HepG2 (cell line): ENCODE measurements around the gene GRK3. TPM values are rescaled to one million over a fixed set of nuclear protein-coding genes. Genes with fewer than 3 reads are reported as not detected.

Experiments
- FIP1L1 ChIP-seq: fragments of 200-400 bp; formaldehyde crosslinking; IDR thresholded peaks from 2 replicates; pipeline ENCODE4 v1.6.1; 2018; ENCODE audit warnings: low read depth, mild to moderate bottlenecking, low read length, moderate library complexity, borderline replicate concordance; ENCODE audit not compliant: insufficient read depth
- FOSL2 ChIP-seq: sonication (generic); formaldehyde crosslinking; IDR thresholded peaks from 2 replicates; pipeline ENCODE4 v1.4.0; 2020; ENCODE audit warnings: missing genetic modification reagents
- HNF4G ChIP-seq, 2 experiments: sonication (generic) in 1 of 2; formaldehyde crosslinking in 1 of 2; IDR thresholded peaks; 2 replicates each; pipeline versions ENCODE4 v1.4.0 to v1.6.1; 2011 to 2020; ENCODE audit warnings: borderline replicate concordance in 2 of 2, low read depth in 2 of 2, mild to moderate bottlenecking in 2 of 2, low read length in 1 of 2, missing genetic modification reagents in 1 of 2, moderate library complexity in 1 of 2
- KDM1A ChIP-seq: IDR thresholded peaks from 2 replicates; pipeline ENCODE4 v1.6.1; 2016; ENCODE audit warnings: missing compliant biosample characterization
- KMT2B ChIP-seq: IDR thresholded peaks from 2 replicates; pipeline ENCODE4 v1.6.1; 2016; ENCODE audit warnings: missing genetic modification reagents, missing compliant biosample characterization
- MYC ChIP-seq: sonication (generic); formaldehyde crosslinking; IDR thresholded peaks from 2 replicates; pipeline ENCODE4 v1.9.0; 2021; ENCODE audit warnings: missing genetic modification reagents, borderline replicate concordance
- PBX2 ChIP-seq: IDR thresholded peaks from 2 replicates; pipeline ENCODE4 v1.6.1; 2016; ENCODE audit warnings: control low read depth
- PITX1 ChIP-seq: sonication (generic); formaldehyde crosslinking; IDR thresholded peaks from 2 replicates; pipeline ENCODE4 v1.5.1; 2020; ENCODE audit warnings: mild to moderate bottlenecking, missing genetic modification reagents
- POLR2A ChIP-seq, 2 experiments: IDR thresholded peaks; 2 replicates each; pipeline ENCODE4 v1.6.1; 2011; ENCODE audit warnings: low read depth in 2 of 2, low read length in 2 of 2, mild to moderate bottlenecking in 1 of 2, moderate library complexity in 1 of 2; ENCODE audit not compliant: insufficient read depth in 1 of 2
- RBM39 ChIP-seq: fragments of 200-400 bp; formaldehyde crosslinking; IDR thresholded peaks from one replicate; pipeline ENCODE4 v1.6.1; 2018; ENCODE audit warnings: antibody characterized with exemption, mild to moderate bottlenecking, low read depth, low read length; ENCODE audit not compliant: poor library complexity, severe bottlenecking
- TBP ChIP-seq: sonication (generic); formaldehyde crosslinking; IDR thresholded peaks from 2 replicates; pipeline ENCODE4 v1.5.0; 2020; ENCODE audit warnings: missing genetic modification reagents
- TBX2 ChIP-seq: sonication (generic); formaldehyde crosslinking; IDR thresholded peaks from 2 replicates; pipeline ENCODE4 v1.5.0; 2020; ENCODE audit warnings: missing genetic modification reagents, mild to moderate bottlenecking, borderline replicate concordance
- TEAD3 ChIP-seq: optimal IDR thresholded peaks from 2 replicates; pipeline ENCODE3; 2016; ENCODE audit warnings: borderline replicate concordance
- ZNF3 ChIP-seq: IDR thresholded peaks from 2 replicates; pipeline ENCODE4 v1.7.0; 2017; ENCODE audit warnings: inconsistent platforms
- ZNF792 ChIP-seq: IDR thresholded peaks from 2 replicates; pipeline ENCODE4 v1.6.1; 2016
- ZSCAN9 ChIP-seq: IDR thresholded peaks from 2 replicates; pipeline ENCODE4 v1.6.1; 2016; ENCODE audit warnings: borderline replicate concordance
- polyA plus RNA-seq, 8 experiments: library from polyadenylated mRNA; depleted of rRNA in 3 of 8; stranded (reverse) in 7 of 8; unstranded in 1 of 8; fragments of >200 nt; fragmentation: Illumina TruSeq in 4 of 8; extraction: Trizol in 4 of 8; gene quantifications; 2 replicates each; pipeline versions ENCODE4 v1.2.1 to v1.2.3, GENCODE V29; 2011 to 2016; ENCODE audit warnings: low read depth in 4 of 8, missing spikeins in 1 of 8, mixed read lengths in 1 of 8; ENCODE audit not compliant: insufficient read depth in 1 of 8
- total RNA-seq, 5 experiments: library from RNA; depleted of rRNA; stranded (reverse); fragments of >200 nt; fragmentation: Illumina TruSeq; extraction: Trizol; gene quantifications; 2 replicates each; pipeline ENCODE4 v1.2.3, GENCODE V29; 2016; ENCODE audit warnings: low read depth in 1 of 5
- TF ChIP-seq, protein P1 (sequence below): sonication (generic); formaldehyde crosslinking; IDR thresholded peaks from 2 replicates; pipeline ENCODE4 v1.8.0; 2022; ENCODE audit warnings: mild to moderate bottlenecking, missing genetic modification reagents, borderline replicate concordance
- TF ChIP-seq, protein P2 (sequence below): IDR thresholded peaks from 2 replicates; pipeline ENCODE4 v1.6.1; 2016
- TF ChIP-seq, protein P3 (sequence below): IDR thresholded peaks from 2 replicates; pipeline ENCODE4 v1.6.1; 2016; ENCODE audit warnings: low read depth, missing genetic modification reagents, missing compliant biosample characterization
- TF ChIP-seq, protein P4 (sequence below): sonication (generic); formaldehyde crosslinking; IDR thresholded peaks from 2 replicates; pipeline ENCODE4 v1.4.0; 2020; ENCODE audit warnings: missing genetic modification reagents

Gene GRK3
- total and polyA plus RNA-seq, 2 of the 13 experiments (the other 11 are each of a cell fraction or from before 2014, with no cell fraction given) = 8.5 to 16.7 TPM

DNA sequence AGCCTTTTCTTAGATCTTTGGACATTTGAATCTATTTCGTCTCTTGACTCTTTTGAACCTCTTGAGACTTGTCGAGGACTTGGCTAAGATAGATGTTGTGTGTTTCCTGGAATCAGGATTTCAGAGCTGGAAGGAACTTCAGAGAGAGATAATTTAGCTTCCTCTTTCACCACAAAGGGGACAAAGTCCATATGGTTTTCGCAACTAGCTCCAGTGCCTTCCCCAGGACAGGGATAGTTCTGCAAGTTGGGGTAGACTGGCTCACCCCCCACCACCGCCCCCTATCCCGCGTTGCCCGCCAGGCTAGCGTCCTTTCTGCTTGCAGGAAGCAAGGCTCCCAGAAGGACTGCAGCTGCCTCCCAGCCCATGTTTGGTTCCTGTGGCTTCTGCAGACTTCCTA is 101.8 kb downstream of the GRK3 start (continued):
- TF ChIP-seq, protein P1, sequence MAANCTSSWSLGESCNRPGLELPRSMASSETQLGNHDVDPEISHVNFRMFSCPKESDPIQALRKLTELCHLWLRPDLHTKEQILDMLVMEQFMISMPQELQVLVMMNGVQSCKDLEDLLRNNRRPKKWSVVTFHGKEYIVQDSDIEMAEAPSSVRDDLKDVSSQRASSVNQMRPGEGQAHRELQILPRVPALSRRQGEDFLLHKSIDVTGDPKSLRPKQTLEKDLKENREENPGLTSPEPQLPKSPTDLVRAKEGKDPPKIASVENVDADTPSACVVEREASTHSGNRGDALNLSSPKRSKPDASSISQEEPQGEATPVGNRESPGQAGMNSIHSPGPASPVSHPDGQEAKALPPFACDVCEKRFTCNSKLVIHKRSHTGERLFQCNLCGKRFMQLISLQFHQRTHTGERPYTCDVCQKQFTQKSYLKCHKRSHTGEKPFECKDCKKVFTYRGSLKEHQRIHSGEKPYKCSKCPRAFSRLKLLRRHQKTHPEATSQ (CRISPR knock-in tag) = no peak
- no peak for TF ChIP-seq FIP1L1
- peak; percentile 46; the same call in 1 of the 2 replicates for TF ChIP-seq KMT2B (CRISPR knock-in tag)
- TF ChIP-seq, protein P2, sequence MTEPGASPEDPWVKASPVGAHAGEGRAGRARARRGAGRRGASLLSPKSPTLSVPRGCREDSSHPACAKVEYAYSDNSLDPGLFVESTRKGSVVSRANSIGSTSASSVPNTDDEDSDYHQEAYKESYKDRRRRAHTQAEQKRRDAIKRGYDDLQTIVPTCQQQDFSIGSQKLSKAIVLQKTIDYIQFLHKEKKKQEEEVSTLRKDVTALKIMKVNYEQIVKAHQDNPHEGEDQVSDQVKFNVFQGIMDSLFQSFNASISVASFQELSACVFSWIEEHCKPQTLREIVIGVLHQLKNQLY (CRISPR knock-in tag) = 0 out of 2 replicates have a peak, but pooled peaks have one; percentile 71
- TF ChIP-seq ZNF792 = peak; percentile 86
- TF ChIP-seq MYC (CRISPR knock-in tag) = no peak
- no peak for TF ChIP-seq POLR2A (IDR thresholded peaks at IDR 0.05; ENCODE audit: insufficient read depth in 1 of 2, low read depth in 2 of 2, low read length in 2 of 2)
- peak; percentile 52; the same call in 1 of the 2 replicates for TF ChIP-seq TBX2 (CRISPR knock-in tag)
- TF ChIP-seq PITX1 (CRISPR knock-in tag) = 0 out of 2 replicates have a peak, but pooled peaks have one; percentile 34
- no peak for TF ChIP-seq RBM39
- TF ChIP-seq HNF4G (IDR thresholded peaks at IDR 0.05; ENCODE audit: borderline replicate concordance, low read depth, low read length) = peak; percentile 91
- TF ChIP-seq HNF4G (CRISPR knock-in tag; IDR thresholded peaks at IDR 0.05; ENCODE audit: borderline replicate concordance, low read depth) = peak; percentile 95
- TF ChIP-seq TEAD3 (CRISPR knock-in tag) = peak; percentile 64
- TF ChIP-seq KDM1A (CRISPR knock-in tag) = 0 out of 2 replicates have a peak, but pooled peaks have one; percentile 21
- peak; percentile 78 for TF ChIP-seq FOSL2 (CRISPR knock-in tag)
- no peak for TF ChIP-seq ZNF3 (CRISPR knock-in tag)
- TF ChIP-seq, protein P3, sequence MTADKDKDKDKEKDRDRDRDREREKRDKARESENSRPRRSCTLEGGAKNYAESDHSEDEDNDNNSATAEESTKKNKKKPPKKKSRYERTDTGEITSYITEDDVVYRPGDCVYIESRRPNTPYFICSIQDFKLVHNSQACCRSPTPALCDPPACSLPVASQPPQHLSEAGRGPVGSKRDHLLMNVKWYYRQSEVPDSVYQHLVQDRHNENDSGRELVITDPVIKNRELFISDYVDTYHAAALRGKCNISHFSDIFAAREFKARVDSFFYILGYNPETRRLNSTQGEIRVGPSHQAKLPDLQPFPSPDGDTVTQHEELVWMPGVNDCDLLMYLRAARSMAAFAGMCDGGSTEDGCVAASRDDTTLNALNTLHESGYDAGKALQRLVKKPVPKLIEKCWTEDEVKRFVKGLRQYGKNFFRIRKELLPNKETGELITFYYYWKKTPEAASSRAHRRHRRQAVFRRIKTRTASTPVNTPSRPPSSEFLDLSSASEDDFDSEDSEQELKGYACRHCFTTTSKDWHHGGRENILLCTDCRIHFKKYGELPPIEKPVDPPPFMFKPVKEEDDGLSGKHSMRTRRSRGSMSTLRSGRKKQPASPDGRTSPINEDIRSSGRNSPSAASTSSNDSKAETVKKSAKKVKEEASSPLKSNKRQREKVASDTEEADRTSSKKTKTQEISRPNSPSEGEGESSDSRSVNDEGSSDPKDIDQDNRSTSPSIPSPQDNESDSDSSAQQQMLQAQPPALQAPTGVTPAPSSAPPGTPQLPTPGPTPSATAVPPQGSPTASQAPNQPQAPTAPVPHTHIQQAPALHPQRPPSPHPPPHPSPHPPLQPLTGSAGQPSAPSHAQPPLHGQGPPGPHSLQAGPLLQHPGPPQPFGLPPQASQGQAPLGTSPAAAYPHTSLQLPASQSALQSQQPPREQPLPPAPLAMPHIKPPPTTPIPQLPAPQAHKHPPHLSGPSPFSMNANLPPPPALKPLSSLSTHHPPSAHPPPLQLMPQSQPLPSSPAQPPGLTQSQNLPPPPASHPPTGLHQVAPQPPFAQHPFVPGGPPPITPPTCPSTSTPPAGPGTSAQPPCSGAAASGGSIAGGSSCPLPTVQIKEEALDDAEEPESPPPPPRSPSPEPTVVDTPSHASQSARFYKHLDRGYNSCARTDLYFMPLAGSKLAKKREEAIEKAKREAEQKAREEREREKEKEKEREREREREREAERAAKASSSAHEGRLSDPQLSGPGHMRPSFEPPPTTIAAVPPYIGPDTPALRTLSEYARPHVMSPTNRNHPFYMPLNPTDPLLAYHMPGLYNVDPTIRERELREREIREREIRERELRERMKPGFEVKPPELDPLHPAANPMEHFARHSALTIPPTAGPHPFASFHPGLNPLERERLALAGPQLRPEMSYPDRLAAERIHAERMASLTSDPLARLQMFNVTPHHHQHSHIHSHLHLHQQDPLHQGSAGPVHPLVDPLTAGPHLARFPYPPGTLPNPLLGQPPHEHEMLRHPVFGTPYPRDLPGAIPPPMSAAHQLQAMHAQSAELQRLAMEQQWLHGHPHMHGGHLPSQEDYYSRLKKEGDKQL = peak; percentile 55; the same call in 1 of the 2 replicates
- TF ChIP-seq, protein P4, sequence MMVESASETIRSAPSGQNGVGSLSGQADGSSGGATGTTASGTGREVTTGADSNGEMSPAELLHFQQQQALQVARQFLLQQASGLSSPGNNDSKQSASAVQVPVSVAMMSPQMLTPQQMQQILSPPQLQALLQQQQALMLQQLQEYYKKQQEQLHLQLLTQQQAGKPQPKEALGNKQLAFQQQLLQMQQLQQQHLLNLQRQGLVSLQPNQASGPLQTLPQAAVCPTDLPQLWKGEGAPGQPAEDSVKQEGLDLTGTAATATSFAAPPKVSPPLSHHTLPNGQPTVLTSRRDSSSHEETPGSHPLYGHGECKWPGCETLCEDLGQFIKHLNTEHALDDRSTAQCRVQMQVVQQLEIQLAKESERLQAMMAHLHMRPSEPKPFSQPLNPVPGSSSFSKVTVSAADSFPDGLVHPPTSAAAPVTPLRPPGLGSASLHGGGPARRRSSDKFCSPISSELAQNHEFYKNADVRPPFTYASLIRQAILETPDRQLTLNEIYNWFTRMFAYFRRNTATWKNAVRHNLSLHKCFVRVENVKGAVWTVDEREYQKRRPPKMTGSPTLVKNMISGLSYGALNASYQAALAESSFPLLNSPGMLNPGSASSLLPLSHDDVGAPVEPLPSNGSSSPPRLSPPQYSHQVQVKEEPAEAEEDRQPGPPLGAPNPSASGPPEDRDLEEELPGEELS (CRISPR knock-in tag) = peak; percentile 70
- no peak for TF ChIP-seq PBX2 (CRISPR knock-in tag)
- TF ChIP-seq TBP (CRISPR knock-in tag) = no peak
- TF ChIP-seq ZSCAN9 (CRISPR knock-in tag) = peak; percentile 51; the same call in 1 of the 2 replicates
